SU-DHL-6 (cell line): Measurements from ENCODE around the gene SUN2.

Experiments
- H2AFZ ChIP-seq: fragments of 200-600 bp; sonication (generic); 2 replicates; pipeline ENCODE4 v1.6.1; 2014; ENCODE audit warnings: low read depth, mild to moderate bottlenecking, moderate library complexity, mixed read lengths, antibody characterized with exemption, low read length; ENCODE audit not compliant: severe bottlenecking
- H3F3A ChIP-seq: fragments of 200-600 bp; shearing (Covaris generic); 2 replicates; pipeline ENCODE4 v1.6.0; 2016; ENCODE audit warnings: antibody characterized with exemption, mild to moderate bottlenecking; ENCODE audit not compliant: insufficient read depth
- H3K27ac ChIP-seq: fragments of 200-600 bp; sonication (generic); 2 replicates; pipeline ENCODE4 v1.5.1; 2016; ENCODE audit warnings: low read depth, mild to moderate bottlenecking, low read length, moderate library complexity, mixed read lengths
- H3K27me3 ChIP-seq: fragments of 200-600 bp; sonication (generic), shearing (Covaris generic); 2 replicates; pipeline ENCODE4 v1.6.0; 2014; ENCODE audit warnings: mild to moderate bottlenecking, low read length
- H3K36me3 ChIP-seq: fragments of 200-600 bp; sonication (generic); 2 replicates; pipeline ENCODE4 v1.6.1; 2014; ENCODE audit warnings: mild to moderate bottlenecking, low read length, mixed read lengths
- H3K4me2 ChIP-seq: fragments of 300-600, 200-600 bp; shearing (Covaris generic), sonication (generic); 2 replicates; pipeline ENCODE4 v1.6.0; 2014; ENCODE audit warnings: low read length, low read depth, mild to moderate bottlenecking; ENCODE audit not compliant: poor library complexity, severe bottlenecking
- H3K4me3 ChIP-seq: fragments of 200-600 bp; sonication (generic); 2 replicates; pipeline ENCODE4 v1.5.1; 2014; ENCODE audit warnings: antibody characterized with exemption, low read length, mild to moderate bottlenecking, mixed read lengths; ENCODE audit not compliant: insufficient read depth, poor library complexity, severe bottlenecking
- H3K79me2 ChIP-seq: fragments of 200-600 bp; sonication (generic); 2 replicates; pipeline ENCODE4 v1.6.1; 2014; ENCODE audit warnings: mild to moderate bottlenecking, low read length, moderate library complexity; ENCODE audit not compliant: insufficient read depth
- H3K9ac ChIP-seq: fragments of 200-600 bp; sonication (generic); 2 replicates; pipeline ENCODE4 v1.7.0; 2014; ENCODE audit warnings: mild to moderate bottlenecking, low read length
- H3K9me2 ChIP-seq: fragments of 200-600 bp; sonication (generic); replicated peaks from 2 replicates; pipeline ENCODE4 v1.6.1; 2014; ENCODE audit warnings: low read length; ENCODE audit not compliant: insufficient read depth
- H3K9me3 ChIP-seq: fragments of 200-600 bp; sonication (generic); 2 replicates; pipeline ENCODE4 v1.6.1; 2014; ENCODE audit warnings: low read length, mixed read lengths; ENCODE audit not compliant: insufficient read depth
- H4K20me1 ChIP-seq: fragments of 200-600 bp; sonication (generic); 2 replicates; pipeline ENCODE4 v1.6.1; 2014; ENCODE audit warnings: low read depth, mild to moderate bottlenecking, antibody characterized with exemption, low read length, moderate library complexity, mixed read lengths
- CTCF ChIP-seq: fragments of 200-600 bp; sonication (generic); IDR thresholded peaks from one replicate; pipeline ENCODE4 v1.5.1; 2017; ENCODE audit warnings: antibody characterized with exemption, mild to moderate bottlenecking, low read length, moderate library complexity; ENCODE audit not compliant: insufficient read depth, poor library complexity, severe bottlenecking
- EZH2phosphoT487 ChIP-seq: fragments of 200-600 bp; sonication (generic), shearing (Covaris generic); conservative IDR thresholded peaks from 2 replicates; pipeline ENCODE4 v1.6.1; 2018; ENCODE audit warnings: mild to moderate bottlenecking, antibody characterized with exemption, low read length, moderate library complexity, mixed read lengths

Gene SUN2

DNA sequence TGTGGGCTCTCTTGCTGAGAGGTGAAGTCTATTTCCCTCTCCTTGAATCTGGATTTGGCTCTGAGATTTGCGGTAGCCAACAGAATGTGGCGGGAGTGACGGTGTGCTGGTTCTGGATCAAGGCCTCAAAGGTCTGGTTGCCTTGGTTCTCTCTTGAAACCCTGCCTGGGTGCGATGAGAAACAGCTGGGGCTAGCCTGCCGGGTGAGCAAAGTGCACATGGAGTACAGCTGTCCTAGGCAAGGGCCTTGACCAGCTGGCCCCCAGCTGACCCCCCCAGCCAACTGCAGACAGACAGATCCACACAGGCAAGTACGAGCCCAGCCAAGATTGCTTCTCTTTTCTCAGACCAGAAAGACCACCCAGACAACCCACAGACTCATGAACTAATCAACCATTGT lies 10.8 kb downstream of the SUN2 start:
- H4K20me1 ChIP-seq: no peaks in the 10 kb centered on the region
- H3K9ac ChIP-seq: no peak overlapping the region
- no peak overlapping the region for H3K4me2 ChIP-seq
- H3K36me3 ChIP-seq: no peaks in the 10 kb centered on the region
- H3K79me2 ChIP-seq: no peaks in the 10 kb centered on the region
- no peak overlapping the region for H3K4me3 ChIP-seq
- TF ChIP-seq CTCF: no peak
- no peak for TF ChIP-seq EZH2phosphoT487
- no peaks in the 10 kb centered on the region for H3K9me3 ChIP-seq
- no peaks in the 10 kb centered on the region for H3F3A ChIP-seq
- H3K27me3 ChIP-seq: no peaks in the 10 kb centered on the region
- H3K9me2 ChIP-seq: no peaks in the 10 kb centered on the region
- H3K27ac ChIP-seq: no peak overlapping the region
- no peak overlapping the region for H2AFZ ChIP-seq

- H4K20me1 ChIP-seq: no peaks in the 10 kb centered on the region
- H3F3A ChIP-seq: no peaks in the 10 kb centered on the region
- no peaks in the 10 kb centered on the region for H3K9me3 ChIP-seq
- no peak overlapping the region for H2AFZ ChIP-seq
- H3K9ac ChIP-seq: no peak overlapping the region
- H3K36me3 ChIP-seq: no peaks in the 10 kb centered on the region
- H3K4me3 ChIP-seq: no peak overlapping the region
- no peaks in the 10 kb centered on the region for H3K79me2 ChIP-seq
- TF ChIP-seq CTCF: no peak
- no peak for TF ChIP-seq EZH2phosphoT487
- H3K27me3 ChIP-seq: no peaks in the 10 kb centered on the region
- no peaks in the 10 kb centered on the region for H3K9me2 ChIP-seq
- H3K27ac ChIP-seq: no peak overlapping the region
- H3K4me2 ChIP-seq: no peak overlapping the region
Observed at GRCh38 chr22:38742176-38742942, 13.4 kb downstream of the SUN2 start.

GRCh38 chr22:38741576-38741975 lies 14.2 kb downstream of the SUN2 start:
- no peaks in the 10 kb centered on the region for H3K9me3 ChIP-seq
- no peaks in the 10 kb centered on the region for H3K9me2 ChIP-seq
- no peak overlapping the region for H3K9ac ChIP-seq
- H3K36me3 ChIP-seq: no peaks in the 10 kb centered on the region; the same call in 1 of the 2 replicates
- TF ChIP-seq CTCF (no peak), EZH2phosphoT487 (no peak)
- no peaks in the 10 kb centered on the region for H3K79me2 ChIP-seq
- H3K4me3 ChIP-seq: no peak overlapping the region
- H4K20me1 ChIP-seq: no peaks in the 10 kb centered on the region
- H3F3A ChIP-seq: no peaks in the 10 kb centered on the region
- H3K27me3 ChIP-seq: no peaks in the 10 kb centered on the region
- H3K4me2 ChIP-seq: no peak overlapping the region
- H2AFZ ChIP-seq: no peak overlapping the region
- H3K27ac ChIP-seq: no peak overlapping the region
